Measurements from ENCODE around the gene CXCL17.

DNA sequence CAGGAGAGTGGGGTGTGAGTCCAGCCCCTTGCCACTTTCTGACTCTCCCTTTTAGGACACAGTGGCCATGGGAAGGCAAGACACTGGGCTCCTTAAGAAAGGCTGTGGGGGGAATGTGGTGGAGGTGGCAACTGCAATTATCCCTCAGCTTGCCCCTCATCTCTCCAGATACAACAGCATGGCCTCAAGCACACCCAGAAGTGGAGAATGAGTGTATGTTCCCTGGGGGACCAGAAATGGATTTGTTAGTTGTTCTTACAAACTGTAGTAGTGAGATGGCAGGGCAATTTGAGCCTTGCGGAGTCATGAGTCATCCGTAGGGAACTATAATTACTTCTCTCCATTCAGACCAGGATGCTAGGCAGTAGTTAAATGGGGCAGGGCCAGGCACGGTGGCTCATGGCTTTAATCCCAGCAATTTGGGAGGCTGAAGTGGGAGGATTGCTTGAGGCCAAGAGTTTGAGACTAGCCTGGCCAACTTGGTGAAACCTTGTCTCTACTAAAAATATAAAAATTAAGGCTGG lies 25.6 kb upstream of the CXCL17 start:
- TF ChIP-seq, protein P1, sequence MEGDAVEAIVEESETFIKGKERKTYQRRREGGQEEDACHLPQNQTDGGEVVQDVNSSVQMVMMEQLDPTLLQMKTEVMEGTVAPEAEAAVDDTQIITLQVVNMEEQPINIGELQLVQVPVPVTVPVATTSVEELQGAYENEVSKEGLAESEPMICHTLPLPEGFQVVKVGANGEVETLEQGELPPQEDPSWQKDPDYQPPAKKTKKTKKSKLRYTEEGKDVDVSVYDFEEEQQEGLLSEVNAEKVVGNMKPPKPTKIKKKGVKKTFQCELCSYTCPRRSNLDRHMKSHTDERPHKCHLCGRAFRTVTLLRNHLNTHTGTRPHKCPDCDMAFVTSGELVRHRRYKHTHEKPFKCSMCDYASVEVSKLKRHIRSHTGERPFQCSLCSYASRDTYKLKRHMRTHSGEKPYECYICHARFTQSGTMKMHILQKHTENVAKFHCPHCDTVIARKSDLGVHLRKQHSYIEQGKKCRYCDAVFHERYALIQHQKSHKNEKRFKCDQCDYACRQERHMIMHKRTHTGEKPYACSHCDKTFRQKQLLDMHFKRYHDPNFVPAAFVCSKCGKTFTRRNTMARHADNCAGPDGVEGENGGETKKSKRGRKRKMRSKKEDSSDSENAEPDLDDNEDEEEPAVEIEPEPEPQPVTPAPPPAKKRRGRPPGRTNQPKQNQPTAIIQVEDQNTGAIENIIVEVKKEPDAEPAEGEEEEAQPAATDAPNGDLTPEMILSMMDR (IDR thresholded peaks at IDR 0.05): no peak
- TF ChIP-seq POLR2AphosphoS5 (IDR thresholded peaks at IDR 0.05): no peak

All from suprapubic skin (tissue), 3 donors.